Gastrocnemius medialis (tissue), 4 donors: ENCODE measurements around the gene OR14J1. TPM values are rescaled to one million over a fixed set of nuclear protein-coding genes. Genes with fewer than 3 reads are reported as not detected.

Experiments used
- ATAC-seq, 2 donors: fragments of 150-250 bp; one replicate each; pipeline ENCODE4 v1.9.1; 2016
- DNase-seq, 2 donors: peaks; one replicate each; pipeline ENCODE4 v3.0.0-alpha.2; 2019
- H3K27ac ChIP-seq, 4 donors: fragments of 200-600 bp; sonication (generic); 1 replicate in 1 of 4; 2 replicates in 3 of 4; pipeline ENCODE4 v1.5.1; 2016 to 2018; ENCODE audit warnings: mild to moderate bottlenecking in 2 of 4, moderate library complexity in 1 of 4
- H3K27me3 ChIP-seq, 3 donors: fragments of 200-600 bp; sonication (generic) in 2 of 3; 1 replicate in 1 of 3; 2 replicates in 2 of 3; pipeline versions ENCODE4 v1.5.1 to v1.6.0; 2016 to 2019; ENCODE audit warnings: mild to moderate bottlenecking in 1 of 3, moderate library complexity in 1 of 3
- H3K36me3 ChIP-seq, 2 donors: fragments of 200-600 bp; sonication (generic) in 1 of 2; one replicate each; pipeline ENCODE4 v1.5.1; 2017 to 2018
- H3K4me1 ChIP-seq, 2 donors: fragments of 200-600 bp; sonication (generic) in 1 of 2; one replicate each; pipeline ENCODE4 v1.5.1; 2016 to 2017; ENCODE audit warnings: mild to moderate bottlenecking in 2 of 2
- H3K4me3 ChIP-seq, 4 donors: fragments of 200-600 bp; sonication (generic) in 3 of 4; 1 replicate in 1 of 4; 2 replicates in 3 of 4; pipeline ENCODE4 v1.5.1; 2016 to 2019; ENCODE audit warnings: mild to moderate bottlenecking in 2 of 4
- H3K9me3 ChIP-seq, 3 donors: fragments of 200-600 bp; sonication (generic) in 2 of 3; 1 replicate in 1 of 3; 2 replicates in 2 of 3; pipeline ENCODE4 v1.5.1; 2016 to 2019
- POLR2A ChIP-seq, 2 donors: fragments of 450-650 bp; IDR thresholded peaks; one replicate each; pipeline ENCODE4 v1.6.1; 2017; ENCODE audit warnings: antibody characterized with exemption in 2 of 2, mild to moderate bottlenecking in 2 of 2, moderate library complexity in 2 of 2
- in situ Hi-C, 4 donors: fragments of 200-750 bp; cut with MboI; loops; one replicate each; pipeline versions ENCODE4 v1.15.0 to v1.8.0; 2017; ENCODE audit warnings: low sequenced_read_pairs in 4 of 4
- intact Hi-C: fragments of 100-400 bp; cut with DNase I; formaldehyde crosslinking; loops from one replicate; pipeline ENCODE4 v1.15.1; 2023; ENCODE audit warnings: low total_unique reads
- total RNA-seq, 4 donors: library from RNA; depleted of rRNA; stranded (reverse); fragments of >200 nt; gene quantifications; one replicate each; pipeline versions ENCODE4 v1.1.0 to v1.2.3, GENCODE V29; 2016
- TF ChIP-seq, protein P1 (sequence below), 5 experiments: fragments of 450-650 bp in 3 of 5; fragments of 200-600 bp in 2 of 5; sonication (generic) in 2 of 5; IDR thresholded peaks in 4 of 5; conservative IDR thresholded peaks in 1 of 5; 1 replicate in 4 of 5; 2 replicates in 1 of 5; pipeline ENCODE4 v1.5.1; 2016 to 2019; ENCODE audit warnings: antibody characterized with exemption in 5 of 5, mild to moderate bottlenecking in 3 of 5, moderate library complexity in 3 of 5

Gene OR14J1
- total RNA-seq, 4 donors from 2014 or later, result not detected

DNA sequence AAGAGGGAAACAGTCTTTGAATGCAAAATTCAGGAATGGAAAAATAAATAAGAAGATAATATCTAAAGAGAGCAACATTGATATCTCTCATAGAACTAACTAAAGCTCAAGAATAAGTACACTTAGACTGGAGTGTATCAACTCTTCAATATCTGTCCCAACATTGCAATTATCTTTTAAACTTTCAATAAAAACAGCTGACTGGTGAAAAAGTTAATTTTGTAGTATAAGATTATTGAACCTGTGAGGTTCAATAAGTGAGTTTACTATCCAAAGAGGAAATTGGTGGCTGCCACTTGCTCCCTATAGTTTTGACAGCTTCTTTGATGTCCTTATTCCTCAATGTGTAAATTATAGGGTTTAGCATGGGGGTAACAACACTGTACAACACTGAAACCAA is 53.5 kb downstream of the OR14J1 start:
- TF ChIP-seq, protein P1, sequence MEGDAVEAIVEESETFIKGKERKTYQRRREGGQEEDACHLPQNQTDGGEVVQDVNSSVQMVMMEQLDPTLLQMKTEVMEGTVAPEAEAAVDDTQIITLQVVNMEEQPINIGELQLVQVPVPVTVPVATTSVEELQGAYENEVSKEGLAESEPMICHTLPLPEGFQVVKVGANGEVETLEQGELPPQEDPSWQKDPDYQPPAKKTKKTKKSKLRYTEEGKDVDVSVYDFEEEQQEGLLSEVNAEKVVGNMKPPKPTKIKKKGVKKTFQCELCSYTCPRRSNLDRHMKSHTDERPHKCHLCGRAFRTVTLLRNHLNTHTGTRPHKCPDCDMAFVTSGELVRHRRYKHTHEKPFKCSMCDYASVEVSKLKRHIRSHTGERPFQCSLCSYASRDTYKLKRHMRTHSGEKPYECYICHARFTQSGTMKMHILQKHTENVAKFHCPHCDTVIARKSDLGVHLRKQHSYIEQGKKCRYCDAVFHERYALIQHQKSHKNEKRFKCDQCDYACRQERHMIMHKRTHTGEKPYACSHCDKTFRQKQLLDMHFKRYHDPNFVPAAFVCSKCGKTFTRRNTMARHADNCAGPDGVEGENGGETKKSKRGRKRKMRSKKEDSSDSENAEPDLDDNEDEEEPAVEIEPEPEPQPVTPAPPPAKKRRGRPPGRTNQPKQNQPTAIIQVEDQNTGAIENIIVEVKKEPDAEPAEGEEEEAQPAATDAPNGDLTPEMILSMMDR (IDR thresholded peaks at IDR 0.05 in 4 of 5, conservative IDR thresholded peaks at IDR 0.05 in 1 of 5), result no peak
- no peak for TF ChIP-seq POLR2A (IDR thresholded peaks at IDR 0.05)
- no peak for DNase-seq
- Histone ChIP-seq H3K27ac (no peak overlapping the region), H3K4me3 (no peak overlapping the region), H3K36me3 (no peaks in the 10 kb centered on the region), H3K27me3 (no peaks in the 10 kb centered on the region), H3K9me3 (no peaks in the 10 kb centered on the region), H3K4me1 (no peaks in the 10 kb centered on the region)
- intact Hi-C loops, result no loop called here
- ATAC-seq, result no peak
- in situ Hi-C loops, result no loop called here

DNA sequence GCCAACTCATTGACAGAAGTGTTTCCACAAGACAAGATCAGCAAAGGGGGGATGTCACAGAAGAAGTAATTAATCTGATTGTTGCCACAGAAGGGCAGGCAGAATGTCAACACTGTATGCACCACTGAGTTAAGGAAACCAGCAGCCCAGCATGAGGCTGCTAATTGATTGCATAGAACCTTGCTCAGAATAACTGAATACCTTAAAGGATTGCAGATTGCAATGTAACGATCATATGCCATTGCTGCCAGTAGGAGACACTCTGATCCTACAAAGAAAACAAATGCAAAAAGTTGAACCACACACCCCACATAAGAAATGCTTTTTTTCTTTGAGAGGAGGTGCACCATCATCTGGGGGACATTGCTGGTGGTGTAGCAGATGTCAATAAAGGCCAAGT is 54.1 kb downstream of the OR14J1 start:
- Histone ChIP-seq H3K4me3 (no peak overlapping the region), H3K9me3 (no peaks in the 10 kb centered on the region), H3K27me3 (no peaks in the 10 kb centered on the region), H3K27ac (no peak overlapping the region), H3K36me3 (no peaks in the 10 kb centered on the region), H3K4me1 (no peaks in the 10 kb centered on the region)
- in situ Hi-C loops (no loop called here), intact Hi-C loops (no loop called here)
- DNase-seq (no peak), ATAC-seq (no peak)
- TF ChIP-seq POLR2A (IDR thresholded peaks at IDR 0.05), result no peak
- TF ChIP-seq, protein P1 (IDR thresholded peaks at IDR 0.05 in 4 of 5, conservative IDR thresholded peaks at IDR 0.05 in 1 of 5), result no peak

Other genes with a start within 250 kb of the OR14J1 start
- not detected for gene OR2B3, start 214.4 kb upstream of the OR14J1 start, total RNA-seq
- not detected for gene OR2J1, start 202.2 kb upstream of the OR14J1 start, total RNA-seq
- gene OR2J3, start 193.6 kb upstream of the OR14J1 start, total RNA-seq, result not detected
- not detected for gene OR2J2, start 130.8 kb upstream of the OR14J1 start, total RNA-seq
- not detected for gene OR5V1, start 67.2 kb downstream of the OR14J1 start, total RNA-seq
- gene OR12D3, start 73.6 kb downstream of the OR14J1 start, total RNA-seq, result not detected
- gene OR12D2, start 93.9 kb downstream of the OR14J1 start, total RNA-seq, result not detected
- not detected for gene OR12D1, start 113.2 kb downstream of the OR14J1 start, total RNA-seq
- gene OR10C1, start 137.6 kb downstream of the OR14J1 start, total RNA-seq, result not detected
- not detected for gene OR11A1, start 155.4 kb downstream of the OR14J1 start, total RNA-seq
- gene OR2H1, start 155.5 kb downstream of the OR14J1 start, total RNA-seq, result not detected
- gene MAS1L, start 186.3 kb downstream of the OR14J1 start, total RNA-seq, result not detected